ENCODE measurements around the gene XRCC1. TPM values are rescaled to one million over a fixed set of nuclear protein-coding genes. Genes with fewer than 3 reads are reported as not detected.
A peak's percentile ranks its signal among the peaks of the same experiment; 100 is the strongest.

Gene XRCC1
- total RNA-seq, 4 donors from 2014 or later, result 22.7 to 53.2 (median 30.7) TPM

DNA sequence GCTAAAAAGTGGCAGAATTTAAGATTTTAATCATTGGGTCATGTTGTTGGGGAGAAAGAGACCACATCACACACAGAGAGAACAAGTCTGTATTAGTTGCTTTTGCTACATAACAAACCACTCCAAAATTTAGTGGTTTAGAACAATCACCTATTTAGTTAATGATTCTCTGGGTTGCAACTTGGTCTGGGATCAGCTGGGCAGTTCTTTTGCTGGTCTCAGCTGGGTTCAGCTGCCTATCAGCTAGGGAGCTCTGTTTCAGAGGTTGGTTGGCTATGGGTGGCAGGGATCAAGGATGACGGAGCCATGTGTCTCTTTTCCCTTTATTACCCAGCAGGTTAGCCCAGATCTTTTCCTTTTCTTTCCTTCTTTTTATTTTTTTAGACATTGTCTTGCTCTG is 9.2 kb upstream of the XRCC1 start:
- H3K27ac ChIP-seq, result no peak overlapping the region
- DNase-seq, result no peak
- H3K27me3 ChIP-seq, result no peaks in the 10 kb centered on the region
- intact Hi-C loops (cut with DNase I; ENCODE audit: low total_unique reads), result no loop called here
- TF ChIP-seq, protein P1, sequence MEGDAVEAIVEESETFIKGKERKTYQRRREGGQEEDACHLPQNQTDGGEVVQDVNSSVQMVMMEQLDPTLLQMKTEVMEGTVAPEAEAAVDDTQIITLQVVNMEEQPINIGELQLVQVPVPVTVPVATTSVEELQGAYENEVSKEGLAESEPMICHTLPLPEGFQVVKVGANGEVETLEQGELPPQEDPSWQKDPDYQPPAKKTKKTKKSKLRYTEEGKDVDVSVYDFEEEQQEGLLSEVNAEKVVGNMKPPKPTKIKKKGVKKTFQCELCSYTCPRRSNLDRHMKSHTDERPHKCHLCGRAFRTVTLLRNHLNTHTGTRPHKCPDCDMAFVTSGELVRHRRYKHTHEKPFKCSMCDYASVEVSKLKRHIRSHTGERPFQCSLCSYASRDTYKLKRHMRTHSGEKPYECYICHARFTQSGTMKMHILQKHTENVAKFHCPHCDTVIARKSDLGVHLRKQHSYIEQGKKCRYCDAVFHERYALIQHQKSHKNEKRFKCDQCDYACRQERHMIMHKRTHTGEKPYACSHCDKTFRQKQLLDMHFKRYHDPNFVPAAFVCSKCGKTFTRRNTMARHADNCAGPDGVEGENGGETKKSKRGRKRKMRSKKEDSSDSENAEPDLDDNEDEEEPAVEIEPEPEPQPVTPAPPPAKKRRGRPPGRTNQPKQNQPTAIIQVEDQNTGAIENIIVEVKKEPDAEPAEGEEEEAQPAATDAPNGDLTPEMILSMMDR (IDR thresholded peaks at IDR 0.05), result no peak
- TF ChIP-seq POLR2A (IDR thresholded peaks at IDR 0.05), result no peak
- H3K4me1 ChIP-seq, result peaks cover 5 to 8% of the 10 kb centered on the region in 2 donors
- no peak overlapping the region for H3K4me3 ChIP-seq
- no peaks in the 10 kb centered on the region for H3K9me3 ChIP-seq
- no peaks in the 10 kb centered on the region for H3K36me3 ChIP-seq

GRCh38 chr19:43582495-43582894 is 7.2 kb upstream of the XRCC1 start:
- Histone ChIP-seq H3K36me3 (no peaks in the 10 kb centered on the region), H3K27me3 (no peaks in the 10 kb centered on the region), H3K9me3 (no peaks in the 10 kb centered on the region), H3K27ac (no peak overlapping the region), H3K4me3 (no peak overlapping the region), H3K4me1 (peaks cover 5 to 8% of the 10 kb centered on the region in 2 donors)
- DNase-seq, result no peak
- intact Hi-C loops (cut with DNase I; ENCODE audit: low total_unique reads), result no loop called here
- no peak for TF ChIP-seq POLR2A (IDR thresholded peaks at IDR 0.05)
- TF ChIP-seq, protein P1 (IDR thresholded peaks at IDR 0.05), result no peak

GRCh38 chr19:43581467-43581866 is 6.1 kb upstream of the XRCC1 start:
- peak overlapping the region; percentile 80 to 84 for H3K27ac ChIP-seq

GRCh38 chr19:43578787-43579186 is 3.5 kb upstream of the XRCC1 start:
- H3K9me3 ChIP-seq, result no peaks in the 10 kb centered on the region
- intact Hi-C loops (cut with DNase I; ENCODE audit: low total_unique reads), result loop anchor here (5.0 kb wide), 1 partner anchor 89 kb away; no protein-coding TSS in a partner anchor
- H3K27me3 ChIP-seq, result no peaks in the 10 kb centered on the region
- peaks cover 5 to 13% of the 10 kb centered on the region in 2 donors for H3K4me1 ChIP-seq
- TF ChIP-seq POLR2A (IDR thresholded peaks at IDR 0.05), result no peak
- TF ChIP-seq, protein P1 (IDR thresholded peaks at IDR 0.05), result no peak
- DNase-seq, result no peak
- H3K36me3 ChIP-seq, result no peaks in the 10 kb centered on the region
- H3K4me3 ChIP-seq, result no peak overlapping the region
- H3K27ac ChIP-seq, result no peak overlapping the region

More at GRCh38 chr19:43581467-43581866, 6.1 kb upstream of the XRCC1 start:
- H3K9me3 ChIP-seq, result no peaks in the 10 kb centered on the region
- H3K27me3 ChIP-seq, result no peaks in the 10 kb centered on the region
- H3K4me3 ChIP-seq, result peak overlapping the region in 1 of 2 donors; percentile 52
- DNase-seq, result no peak
- no peaks in the 10 kb centered on the region for H3K36me3 ChIP-seq
- TF ChIP-seq, protein P1 (IDR thresholded peaks at IDR 0.05), result no peak
- TF ChIP-seq POLR2A (IDR thresholded peaks at IDR 0.05), result no peak
- intact Hi-C loops (cut with DNase I; ENCODE audit: low total_unique reads), result no loop called here
- H3K4me1 ChIP-seq, result peaks cover 5 to 8% of the 10 kb centered on the region in 2 donors

- peak overlapping the region; percentile 79 to 95 for H3K4me3 ChIP-seq
- TF ChIP-seq, protein P1 (IDR thresholded peaks at IDR 0.05), result no peak
- TF ChIP-seq POLR2A (IDR thresholded peaks at IDR 0.05), result no peak
- no peaks in the 10 kb centered on the region for H3K27me3 ChIP-seq
- no peaks in the 10 kb centered on the region for H3K36me3 ChIP-seq
- H3K4me1 ChIP-seq, result peaks cover 0 to 8% of the 10 kb centered on the region in 2 donors
- DNase-seq, result no peak
- intact Hi-C loops (cut with DNase I; ENCODE audit: low total_unique reads), result loop anchor here (5.0 kb wide), 1 partner anchor 91 kb away; no protein-coding TSS in a partner anchor
- peak overlapping the region; percentile 79 to 85 for H3K27ac ChIP-seq
- no peaks in the 10 kb centered on the region for H3K9me3 ChIP-seq
Observed at GRCh38 chr19:43575955-43576878, 890 bp upstream of the XRCC1 start.
